ENCODE data around the gene SIRPA.

SIRPA gene

GRCh38 chr20:1870323-1870722 lies 24.9 kb upstream of the SIRPA start:
- DNase-seq (ENCODE audit: low read depth in 2 of 2, low spot score in 1 of 2): no peak

DNA sequence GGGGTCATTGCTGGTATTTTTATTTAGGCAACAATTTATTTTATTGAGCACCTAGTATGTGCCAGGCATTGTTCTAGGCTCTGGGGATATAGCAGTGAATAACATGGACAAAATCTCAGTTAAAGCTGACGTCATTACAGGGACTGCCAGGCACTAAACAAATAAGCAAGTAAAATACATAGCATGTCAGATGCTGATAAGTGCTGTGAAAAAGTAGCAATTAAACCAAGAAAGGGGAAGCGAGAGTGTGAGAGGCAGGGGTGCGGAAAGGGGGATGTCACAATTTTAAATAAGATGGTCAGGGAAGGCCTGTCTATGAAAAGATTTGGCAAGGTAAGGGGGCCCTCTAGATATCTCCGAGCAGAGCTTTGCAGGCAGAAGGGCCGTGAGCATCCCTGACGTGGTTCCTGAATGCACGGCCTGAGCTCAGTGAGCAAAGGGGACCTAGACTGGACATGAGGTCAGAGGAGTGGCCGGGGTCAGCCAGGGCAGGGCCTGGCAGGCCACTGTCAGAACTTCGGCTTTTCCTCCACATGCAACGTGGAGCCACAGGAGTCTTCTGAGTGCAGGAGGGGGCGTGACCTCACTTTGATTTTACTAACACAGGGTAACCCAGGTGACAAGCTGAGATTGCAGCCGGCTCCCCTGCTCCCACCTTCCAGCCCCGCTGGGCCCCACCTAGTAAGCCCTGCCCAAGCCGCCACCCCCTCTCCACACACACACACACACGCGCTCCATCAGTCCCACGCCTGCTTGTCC lies 24.2 kb upstream of the SIRPA start:
- no peak for DNase-seq (ENCODE audit: low read depth in 2 of 2, low spot score in 1 of 2)

DNA sequence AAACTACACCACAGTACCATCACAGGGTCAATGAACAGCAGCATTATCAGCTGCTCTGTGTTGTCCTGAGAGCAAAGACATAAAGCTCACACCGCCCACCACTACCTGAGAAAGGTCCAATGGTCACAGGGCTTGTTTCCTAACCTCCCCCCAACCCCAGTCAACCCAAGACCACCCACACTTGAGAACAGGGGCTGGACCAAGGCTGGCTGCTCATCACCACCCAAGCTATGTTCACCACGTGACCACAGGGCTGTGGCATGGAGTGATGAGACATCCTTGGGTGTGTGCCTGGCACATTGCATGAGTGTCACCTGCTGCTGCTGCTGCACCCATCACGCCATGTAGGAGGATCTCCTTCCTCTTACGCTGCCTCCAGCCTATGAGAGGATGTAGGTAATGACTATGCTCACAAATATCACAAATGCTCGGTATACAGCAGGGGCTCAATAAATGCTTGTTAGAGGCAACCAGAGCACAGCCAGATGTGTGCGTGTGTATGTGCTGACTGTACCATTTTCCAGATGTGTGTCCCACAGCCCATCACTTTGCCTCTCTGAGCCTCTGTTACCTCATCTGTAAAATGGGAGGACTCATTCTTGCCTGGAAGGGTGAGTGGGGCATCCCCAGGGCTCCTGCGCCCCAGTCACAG lies 23.3 kb upstream of the SIRPA start:
- DNase-seq (ENCODE audit: low read depth in 2 of 2, low spot score in 1 of 2): no peak

GRCh38 chr20:1872459-1873097 lies 22.6 kb upstream of the SIRPA start:
- no peak for DNase-seq (ENCODE audit: low read depth in 2 of 2, low spot score in 1 of 2)

DNA sequence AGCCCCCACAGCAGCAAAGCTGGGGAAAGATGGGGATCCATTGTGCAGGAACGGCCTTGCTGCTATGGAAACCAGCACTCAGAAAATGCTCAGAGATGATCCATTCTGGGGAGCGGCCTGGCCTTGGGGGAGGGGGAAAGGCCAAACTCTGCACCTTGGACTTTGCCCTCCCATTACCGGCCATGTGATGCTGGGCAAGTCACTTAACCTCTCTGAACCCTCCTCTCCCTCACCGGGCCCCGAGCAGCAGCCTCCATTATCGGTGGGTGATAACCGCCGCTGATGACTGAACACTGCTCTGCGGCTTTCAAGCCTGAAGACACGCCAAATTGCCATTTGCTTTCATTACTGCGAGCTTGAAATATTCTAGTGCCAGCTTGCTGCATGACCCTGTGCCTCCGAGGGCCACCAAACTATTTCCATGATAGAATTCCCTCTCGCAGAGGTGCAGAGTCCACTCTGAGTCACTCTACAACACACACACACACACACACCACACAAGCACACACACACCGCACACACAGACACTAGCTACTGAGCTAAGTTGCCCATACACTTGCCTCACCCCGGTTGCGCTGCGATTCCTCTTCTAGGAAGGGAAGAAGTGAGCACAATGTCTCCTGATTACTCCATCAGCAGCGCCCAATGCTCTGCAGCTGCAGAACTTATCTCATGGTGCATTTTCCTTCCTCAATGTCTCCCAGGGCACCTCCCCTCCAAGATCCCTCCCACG lies 20.6 kb upstream of the SIRPA start:
- no peak for DNase-seq (ENCODE audit: low read depth in 2 of 2, low spot score in 1 of 2)

DNA sequence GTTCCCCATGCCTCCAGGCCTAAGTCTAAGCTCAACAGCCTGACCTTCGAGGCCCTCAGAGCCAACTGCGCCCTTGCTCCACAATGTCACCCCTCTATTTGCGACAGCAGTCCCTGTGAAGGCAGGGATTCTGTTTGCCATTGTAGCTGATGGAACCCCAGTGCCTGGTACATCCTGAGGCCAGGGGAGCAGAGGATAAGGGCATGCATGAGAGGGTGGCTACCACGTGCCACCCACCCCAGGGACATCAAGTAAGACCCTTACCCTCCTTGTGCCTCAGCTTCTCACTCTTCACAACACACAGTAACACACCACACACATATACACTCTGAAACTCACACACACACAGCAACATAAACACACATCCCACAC lies 20.0 kb upstream of the SIRPA start:
- DNase-seq (ENCODE audit: low read depth in 2 of 2, low spot score in 1 of 2): no peak

- no peak for DNase-seq (ENCODE audit: low read depth in 2 of 2, low spot score in 1 of 2)
Observed at GRCh38 chr20:1875762-1876161, 19.4 kb upstream of the SIRPA start.

DNA sequence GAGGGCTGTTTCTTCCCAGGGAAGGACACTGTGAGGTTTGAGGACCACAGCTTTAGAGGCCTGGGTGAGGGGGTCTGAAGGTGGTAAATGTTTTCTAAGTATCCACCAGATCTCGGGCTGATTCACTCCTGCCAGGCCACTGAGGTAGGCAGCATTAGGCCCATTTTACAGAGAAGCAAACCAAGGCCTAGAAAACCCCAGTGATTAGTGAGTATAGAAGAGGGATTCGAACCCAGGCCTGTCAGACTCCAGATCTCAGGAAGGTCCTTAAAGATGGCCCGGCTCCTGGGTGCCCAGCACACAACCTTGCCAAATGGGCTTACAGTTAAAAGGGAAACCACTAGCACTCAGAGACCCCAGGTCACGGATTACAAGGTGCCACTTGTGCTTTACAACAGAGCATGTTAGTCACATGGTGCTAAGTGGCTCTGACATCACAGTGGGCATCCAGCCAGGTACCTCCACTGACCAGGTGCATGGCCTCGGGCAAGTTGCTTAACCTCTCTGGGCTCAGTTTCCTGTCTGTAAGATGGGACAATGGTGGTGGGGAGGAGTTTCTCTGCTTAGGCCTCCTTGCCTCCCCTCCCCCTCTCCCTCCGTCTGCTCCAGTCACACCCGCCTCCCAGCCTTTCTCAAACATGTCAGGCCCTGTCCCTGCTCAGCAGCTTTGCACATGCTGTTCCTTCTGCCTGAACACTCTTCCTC lies 18.8 kb upstream of the SIRPA start:
- no peak for DNase-seq (ENCODE audit: low read depth in 2 of 2, low spot score in 1 of 2)

- DNase-seq (ENCODE audit: low read depth in 2 of 2, low spot score in 1 of 2): no peak
Observed at GRCh38 chr20:1876975-1877608, 18.1 kb upstream of the SIRPA start.

DNA sequence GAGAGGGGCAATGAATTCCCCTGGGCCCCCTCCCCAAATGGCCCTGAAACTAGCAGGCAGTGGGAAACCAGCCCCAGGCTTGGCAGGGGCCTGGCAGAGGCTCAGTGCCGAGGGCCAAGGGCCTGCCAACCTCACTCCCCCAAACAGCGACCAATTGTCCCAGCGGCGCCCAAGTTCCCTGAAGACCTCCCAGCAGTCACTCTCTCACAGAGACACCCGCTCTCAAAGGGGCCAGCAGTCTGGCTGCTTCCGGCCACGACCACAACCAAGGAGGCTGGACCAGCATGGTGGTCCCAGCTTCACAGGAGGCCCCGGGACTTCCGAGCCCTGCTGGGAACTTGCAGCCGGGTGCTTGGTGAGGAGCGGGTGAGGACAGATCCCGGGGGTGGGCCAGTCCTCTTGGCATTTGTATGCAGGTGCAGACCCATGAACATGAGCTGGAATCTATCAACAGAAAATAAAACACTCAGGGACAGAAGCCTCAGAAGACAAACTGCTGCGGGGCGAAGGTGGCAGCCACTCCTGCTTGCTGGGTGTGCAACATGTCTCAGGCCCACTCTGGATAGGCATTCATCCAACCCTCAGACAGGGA lies 17.5 kb upstream of the SIRPA start:
- DNase-seq (ENCODE audit: low read depth in 2 of 2, low spot score in 1 of 2): no peak

DNA sequence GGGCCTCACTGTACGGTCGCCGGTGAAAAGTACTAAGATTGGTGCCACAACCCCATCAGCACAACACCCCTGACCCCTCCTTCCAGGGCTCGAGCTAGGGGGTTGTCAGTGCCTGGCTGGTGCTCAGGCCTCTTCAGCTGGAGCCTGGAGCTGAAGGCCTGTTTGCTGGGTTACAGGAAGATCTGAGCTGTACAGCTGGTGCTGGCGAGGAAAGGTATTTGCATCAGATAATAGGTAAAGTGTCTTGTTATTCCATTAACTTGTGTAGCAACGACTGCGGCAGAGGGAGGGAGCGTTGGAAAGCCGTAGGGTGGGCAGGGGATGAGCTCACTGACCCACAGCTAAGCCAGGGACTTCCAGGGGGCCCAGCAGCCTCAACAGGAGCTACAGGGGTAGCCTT lies 15.8 kb upstream of the SIRPA start:
- DNase-seq (ENCODE audit: low read depth in 2 of 2, low spot score in 1 of 2): no peak

DNA sequence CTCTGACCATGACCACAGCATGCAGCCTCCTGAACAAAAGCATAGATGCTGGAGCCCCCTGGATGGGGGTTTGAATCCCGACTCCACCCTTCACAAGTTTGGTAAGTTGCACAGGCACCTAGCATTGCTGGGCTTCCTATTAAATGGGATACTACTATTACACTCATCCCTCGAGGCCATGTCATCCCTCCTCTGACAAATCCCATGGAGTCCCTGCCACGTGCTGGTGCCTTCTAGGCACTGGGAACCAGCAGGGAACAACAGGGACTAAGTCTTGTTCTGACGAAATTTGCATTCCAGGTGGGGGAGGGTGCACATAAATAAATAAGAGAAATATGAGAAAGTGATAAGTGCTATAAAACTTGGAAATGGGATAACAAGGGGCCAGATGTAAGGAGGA lies 15.3 kb upstream of the SIRPA start:
- DNase-seq (ENCODE audit: low read depth in 2 of 2, low spot score in 1 of 2): no peak

DNA sequence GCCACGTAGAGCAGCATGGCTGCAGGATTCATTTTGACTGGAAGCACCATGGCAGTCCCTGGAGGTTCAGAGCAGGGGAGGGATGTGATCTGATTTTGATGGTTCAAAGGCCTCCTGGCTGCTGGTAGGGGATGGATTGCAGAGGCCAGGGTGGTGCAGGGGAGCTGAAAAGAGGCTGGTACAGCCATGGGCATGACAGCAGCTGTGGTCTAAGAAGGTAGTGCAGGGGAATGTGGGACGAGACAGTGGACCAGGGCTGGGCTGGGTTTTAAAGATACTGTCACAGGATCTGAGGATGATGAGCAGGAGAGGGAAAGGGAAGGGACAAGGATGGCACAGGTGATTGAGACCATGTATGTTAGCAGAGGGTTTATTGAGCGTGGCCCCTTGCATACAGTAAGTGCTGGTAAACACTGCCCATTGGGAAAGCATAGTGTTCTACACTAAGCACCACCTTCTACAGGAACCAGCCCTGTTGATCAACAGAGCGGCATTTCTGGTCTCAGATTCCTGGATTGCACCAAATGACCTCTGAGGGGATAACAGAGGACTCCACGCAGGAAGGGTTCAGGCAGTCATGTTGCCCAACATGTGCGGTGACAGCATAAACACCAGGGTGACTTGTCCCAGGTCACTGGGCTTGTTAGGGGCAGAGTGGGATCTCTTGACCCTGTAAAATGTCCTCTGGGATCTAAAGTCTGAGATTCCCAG lies 14.5 kb upstream of the SIRPA start:
- no peak for DNase-seq (ENCODE audit: low read depth in 2 of 2, low spot score in 1 of 2)

- DNase-seq (ENCODE audit: low read depth in 2 of 2, low spot score in 1 of 2): no peak
Observed at GRCh38 chr20:1881240-1881835, 13.9 kb upstream of the SIRPA start.

- no peak for DNase-seq (ENCODE audit: low read depth in 2 of 2, low spot score in 1 of 2)
Observed at GRCh38 chr20:1882026-1882425, 13.2 kb upstream of the SIRPA start.

- DNase-seq (ENCODE audit: low read depth in 2 of 2, low spot score in 1 of 2): no peak
Observed at GRCh38 chr20:1883986-1884385, 11.2 kb upstream of the SIRPA start.

GRCh38 chr20:1885254-1885653 lies 10.0 kb upstream of the SIRPA start:
- no peak for DNase-seq (ENCODE audit: low read depth in 2 of 2, low spot score in 1 of 2)

DNA sequence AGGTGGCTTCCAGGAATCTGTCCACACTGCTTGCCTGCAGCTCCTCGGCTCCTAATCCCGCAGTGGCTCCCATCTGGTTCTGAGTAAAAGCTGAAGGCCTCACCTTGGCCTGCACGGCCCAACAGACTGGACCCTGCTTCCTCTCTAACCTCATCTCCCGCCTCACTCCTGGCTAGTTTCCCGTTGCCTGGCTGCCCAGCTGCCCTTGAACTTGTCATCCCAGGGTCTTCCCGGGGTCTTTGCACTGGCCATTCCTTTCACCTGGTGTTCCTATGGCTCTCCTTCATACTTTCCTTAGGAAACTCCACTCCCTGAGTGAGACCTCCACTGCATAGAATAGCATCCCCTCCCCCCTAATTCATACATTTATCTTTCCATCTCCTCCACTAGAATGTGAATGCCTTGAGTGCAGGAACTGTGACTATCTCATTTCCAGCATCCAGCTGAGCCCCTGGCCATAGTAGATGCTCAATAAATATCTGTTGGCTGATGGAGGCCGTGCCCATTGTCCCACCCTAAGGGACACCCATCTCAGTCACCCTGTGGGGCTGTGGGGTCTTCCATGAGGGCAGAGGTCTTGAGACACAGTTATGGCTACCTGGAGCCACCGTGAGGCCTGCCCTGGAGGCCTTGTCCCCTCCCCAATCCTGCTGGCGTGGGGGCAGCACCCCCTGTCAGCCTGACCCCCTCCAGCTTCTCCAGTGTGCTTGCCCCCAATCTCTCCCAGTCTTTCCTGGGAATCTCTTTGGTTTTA lies 9.1 kb upstream of the SIRPA start:
- no peak for DNase-seq (ENCODE audit: low read depth in 2 of 2, low spot score in 1 of 2)

- no peak for DNase-seq (ENCODE audit: low read depth in 2 of 2, low spot score in 1 of 2)
Observed at GRCh38 chr20:1887321-1887720, 7.9 kb upstream of the SIRPA start.

All from stimulated activated CD8-positive, alpha-beta memory T cell treated with anti-CD3 and anti-CD28 coated beads, Interleukin-4, amount 100 ng/mL, for 1 hour (primary cell).